H1 (cell line): ENCODE data around the gene CEP70. TPM values are rescaled to one million over a fixed set of nuclear protein-coding genes. Genes with fewer than 3 reads are reported as not detected.
A peak's percentile ranks its signal among the peaks of the same experiment; 100 is the strongest.

Experiments used
- CTCF ChIA-PET: fragments of 300-600 bp; sonication (Branson Sonifier 250); formaldehyde crosslinking; loops from one replicate; lab custom pipeline; 2021; ENCODE audit not compliant: partially characterized antibody; lab: Charles Lee
- POLR2A ChIA-PET: fragments of 300-600 bp; sonication (Branson Sonifier 250); formaldehyde crosslinking; loops from one replicate; lab custom pipeline; 2021; ENCODE audit warnings: inconsistent platforms; ENCODE audit not compliant: partially characterized antibody; lab: Charles Lee
- DNase-seq, 2 experiments: peaks; one replicate each; pipeline versions ENCODE4 v3.0.0 to v3.0.0-alpha.2; 2010 to 2022; ENCODE audit warnings: low spot score in 2 of 2, low read depth in 1 of 2, mixed read lengths in 1 of 2
- FAIRE-seq: peaks from 2 replicates; lab custom pipeline; 2011; peaks lifted over from hg19 to GRCh38; lab: Jason Lieb, UNC
- H2AFZ ChIP-seq: 2 replicates; pipeline ENCODE4 v1.8.1; 2012; ENCODE audit warnings: low read length, inconsistent platforms
- H2AK5ac ChIP-seq: 2 replicates; pipeline ENCODE4 v1.6.1; 2013; ENCODE audit warnings: low read depth, low read length
- H2BK120ac ChIP-seq: replicated peaks from 2 replicates; pipeline ENCODE3; 2013; ENCODE audit warnings: low read depth, low read length, inconsistent platforms
- H2BK12ac ChIP-seq: 2 replicates; pipeline ENCODE4 v1.6.1; 2013; ENCODE audit warnings: low read depth, low read length
- H2BK15ac ChIP-seq: 2 replicates; pipeline ENCODE4 v1.6.1; 2013; ENCODE audit warnings: low read length
- H2BK20ac ChIP-seq: 2 replicates; pipeline ENCODE4 v1.6.1; 2013; ENCODE audit warnings: low read length
- H2BK5ac ChIP-seq: 2 replicates; pipeline ENCODE4 v1.6.1; 2013; ENCODE audit warnings: low read depth, low read length
- H3K14ac ChIP-seq: 2 replicates; pipeline ENCODE4 v1.6.1; 2013; ENCODE audit warnings: inconsistent platforms; ENCODE audit not compliant: insufficient read length
- H3K18ac ChIP-seq: 2 replicates; pipeline ENCODE4 v1.6.1; 2013; ENCODE audit warnings: low read length; ENCODE audit errors: extremely low read depth
- H3K23ac ChIP-seq: 2 replicates; pipeline ENCODE4 v1.6.1; 2013; ENCODE audit warnings: inconsistent platforms; ENCODE audit not compliant: insufficient read length
- H3K23me2 ChIP-seq: 2 replicates; pipeline ENCODE4 v1.6.1; 2013; ENCODE audit warnings: low read depth, low read length
- H3K27ac ChIP-seq: 2 replicates; pipeline ENCODE4 v1.6.1; 2011; ENCODE audit warnings: low read depth, low read length, inconsistent platforms
- H3K27me3 ChIP-seq, 4 experiments: replicated peaks in 1 of 4; 1 replicate in 1 of 4; 2 replicates in 3 of 4; pipeline versions ENCODE4 v1.6.1 to v1.8.1; 2011 to 2013; ENCODE audit warnings: low read length in 3 of 4, mild to moderate bottlenecking in 3 of 4, inconsistent platforms in 2 of 4, mixed read lengths in 2 of 4, moderate library complexity in 1 of 4; ENCODE audit not compliant: control insufficient read depth in 3 of 4, insufficient read depth in 3 of 4; ENCODE audit errors: extremely low read depth in 1 of 4
- H3K36me3 ChIP-seq, 4 experiments: 2 replicates each; pipeline versions ENCODE4 v1.6.1 to v1.8.1; 2011 to 2013; ENCODE audit warnings: mild to moderate bottlenecking in 4 of 4, low read length in 3 of 4, moderate library complexity in 2 of 4, control low read depth in 1 of 4, inconsistent platforms in 1 of 4; ENCODE audit not compliant: insufficient read depth in 4 of 4, control insufficient read depth in 2 of 4
- H3K4ac ChIP-seq: replicated peaks from 2 replicates; pipeline ENCODE3; 2013; ENCODE audit warnings: low read length, low read depth, mixed read lengths, inconsistent platforms; ENCODE audit not compliant: insufficient read length
- H3K4me1 ChIP-seq, 4 experiments: replicated peaks in 1 of 4; 1 replicate in 1 of 4; 2 replicates in 3 of 4; pipeline versions ENCODE4 v1.6.1 to v1.8.1; 2011 to 2013; ENCODE audit warnings: low read length in 3 of 4, inconsistent platforms in 2 of 4, mixed read lengths in 1 of 4; ENCODE audit not compliant: insufficient read depth in 4 of 4, control insufficient read depth in 3 of 4
- H3K4me2 ChIP-seq, 2 experiments: 2 replicates each; pipeline versions ENCODE4 v1.6.1 to v1.8.1; 2011 to 2013; ENCODE audit warnings: low read depth in 2 of 2, low read length in 2 of 2, control low read depth in 1 of 2, inconsistent platforms in 1 of 2, mild to moderate bottlenecking in 1 of 2; ENCODE audit not compliant: insufficient read depth in 1 of 2
- H3K4me3 ChIP-seq, 4 experiments: fragments of 200-600, 300-600 bp in 1 of 4; sonication (generic), shearing (Covaris generic), sonication (Bioruptor Twin) in 1 of 4; 2 replicates each; pipeline versions ENCODE4 v1.5.1 to v1.8.1; 2011 to 2016; ENCODE audit warnings: low read length in 4 of 4, low read depth in 3 of 4, control low read depth in 2 of 4, inconsistent platforms in 2 of 4, mild to moderate bottlenecking in 2 of 4, mixed read lengths in 1 of 4, moderate library complexity in 1 of 4; ENCODE audit not compliant: insufficient read depth in 2 of 4; ENCODE audit errors: extremely low read depth in 1 of 4
- H3K56ac ChIP-seq: replicated peaks from 2 replicates; pipeline ENCODE3; 2013; ENCODE audit warnings: low read depth, mild to moderate bottlenecking, mixed read lengths, low read length, inconsistent platforms; ENCODE audit not compliant: insufficient read length
- H3K79me1 ChIP-seq: 2 replicates; pipeline ENCODE4 v1.6.1; 2013; ENCODE audit warnings: low read depth, low read length, control low read depth
- H3K79me2 ChIP-seq, 2 experiments: 2 replicates each; pipeline versions ENCODE4 v1.6.1 to v1.8.1; 2012 to 2013; ENCODE audit warnings: low read length in 2 of 2, mild to moderate bottlenecking in 2 of 2, inconsistent platforms in 1 of 2; ENCODE audit not compliant: insufficient read depth in 2 of 2, control insufficient read depth in 1 of 2
- H3K9ac ChIP-seq, 4 experiments: replicated peaks in 1 of 4; 1 replicate in 1 of 4; 2 replicates in 3 of 4; pipeline versions ENCODE4 v1.6.1 to v1.8.1; 2011 to 2013; ENCODE audit warnings: low read depth in 3 of 4, low read length in 3 of 4, control low read depth in 2 of 4, mild to moderate bottlenecking in 2 of 4, moderate library complexity in 2 of 4, inconsistent platforms in 1 of 4; ENCODE audit errors: extremely low read depth in 1 of 4
- H3K9me3 ChIP-seq, 2 experiments: 2 replicates each; pipeline versions ENCODE4 v1.6.1 to v1.8.1; 2012 to 2013; ENCODE audit warnings: mild to moderate bottlenecking in 2 of 2, moderate library complexity in 2 of 2, control low read depth in 1 of 2, inconsistent platforms in 1 of 2, low read depth in 1 of 2, low read length in 1 of 2, mixed read lengths in 1 of 2; ENCODE audit not compliant: insufficient read depth in 2 of 2
- H4K20me1 ChIP-seq, 2 experiments: replicated peaks in 1 of 2; 2 replicates each; pipeline versions ENCODE3 to v1.8.1; 2011 to 2013; ENCODE audit warnings: inconsistent platforms in 2 of 2, low read length in 2 of 2, mild to moderate bottlenecking in 1 of 2; ENCODE audit not compliant: insufficient read depth in 2 of 2, control insufficient read depth in 1 of 2
- H4K5ac ChIP-seq: 2 replicates; pipeline ENCODE4 v1.6.1; 2013; ENCODE audit warnings: low read length, low read depth, mixed read lengths, inconsistent platforms; ENCODE audit not compliant: insufficient read length
- H4K8ac ChIP-seq: 2 replicates; pipeline ENCODE4 v1.8.0; 2013; ENCODE audit warnings: mild to moderate bottlenecking, moderate library complexity, low read length, inconsistent platforms; ENCODE audit not compliant: insufficient read depth; ENCODE audit errors: extremely low read depth
- H4K91ac ChIP-seq: replicated peaks from 2 replicates; pipeline ENCODE3; 2013; ENCODE audit warnings: low read length, mixed read lengths, inconsistent platforms; ENCODE audit not compliant: insufficient read length
- RNF2 ChIP-seq: fragments of 200-900, 300-1000 bp; sonication (generic); IDR thresholded peaks from 2 replicates; pipeline ENCODE4 v1.7.1; 2016; ENCODE audit warnings: borderline replicate concordance, low read depth, mild to moderate bottlenecking, antibody characterized with exemption, low read length; ENCODE audit not compliant: poor library complexity, severe bottlenecking; ENCODE audit errors: missing control alignments
- SP1 ChIP-seq: IDR thresholded peaks from 2 replicates; pipeline ENCODE4 v1.6.1; 2011; ENCODE audit warnings: low read depth, low read length
- WGBS, 2 experiments: shearing (Covaris generic) in 1 of 2; methylation state at CpG; one replicate each; pipeline versions ENCODE4 v1.1.6 to v1.1.7; 2013 to 2015; ENCODE audit warnings: low lambda C conversion rate in 2 of 2, mixed read lengths in 2 of 2, inconsistent platforms in 1 of 2, low coverage in 1 of 2, missing lambda C conversion rate in 1 of 2; ENCODE audit not compliant: insufficient replicate concordance in 2 of 2, insufficient coverage in 1 of 2, insufficient read length in 1 of 2; ENCODE audit errors: extremely low coverage in 1 of 2, missing lambda C conversion rate in 1 of 2; 5-methylcytosine and 5-hydroxymethylcytosine counted together
- polyA plus RNA-seq, 7 experiments: library from polyadenylated mRNA; depleted of rRNA in 3 of 7; stranded (reverse) in 5 of 7; unstranded in 2 of 7; fragments of >200 nt in 5 of 7; fragments of 200-250 nt in 2 of 7; gene quantifications; 1 replicate in 5 of 7; 2 replicates in 1 of 7; 4 replicates in 1 of 7; pipeline versions ENCODE4 v1.2.1 to v1.2.3, GENCODE V29; 2011 to 2013; ENCODE audit warnings: missing spikeins in 2 of 7, mixed read lengths in 2 of 7
- total RNA-seq: library from RNA; stranded (reverse); fragmentation: NEBNext Ultra II Directional; extraction: Animal tissue kit (Norgen Biotek cat#: 25700); gene quantifications from 2 replicates; pipeline ENCODE4 v1.2.1, GENCODE V29; 2021
- TF ChIP-seq, protein P1 (sequence below): IDR thresholded peaks from 2 replicates; pipeline ENCODE4 v1.6.1; 2011; ENCODE audit warnings: low read length, improper control_type of control experiment

CEP70 gene
- total and polyA plus RNA-seq, 2 of the 8 experiments (the other 6 are each of a cell fraction or from before 2014, with no cell fraction given), result 3.9 to 26.2 TPM

- H2BK15ac ChIP-seq, result no peak overlapping the region
- DNase-seq (peak in 1 of 2 experiments; percentile 29), FAIRE-seq (no peak)
- no peak overlapping the region for H3K9ac ChIP-seq
- no peaks in the 10 kb centered on the region for H3K79me1 ChIP-seq
- H3K14ac ChIP-seq, result no peak overlapping the region
- H3K56ac ChIP-seq, result no peak overlapping the region
- H3K4ac ChIP-seq, result no peak overlapping the region
- H2BK120ac ChIP-seq, result no peak overlapping the region
- H3K79me2 ChIP-seq, result no peaks in the 10 kb centered on the region
- H2AFZ ChIP-seq, result no peak overlapping the region
- WGBS, 2 experiments, result 56% methylated on average over 2 of the region's 2 CpGs; no CpG with 5 or more reads in 1 of the 2 experiments
- H3K36me3 ChIP-seq, result no peaks in the 10 kb centered on the region; a peak in 3 of 8 replicates
- no peaks in the 10 kb centered on the region for H3K9me3 ChIP-seq
- no peak overlapping the region for H3K4me3 ChIP-seq
- no peak overlapping the region for H2BK12ac ChIP-seq
- no peak overlapping the region for H3K23ac ChIP-seq
- no peaks in the 10 kb centered on the region for H3K27me3 ChIP-seq
- H4K8ac ChIP-seq, result no peak overlapping the region
- H3K4me2 ChIP-seq, result no peak overlapping the region
- POLR2A ChIA-PET, result no interaction called here
- CTCF ChIA-PET, result interaction anchor here (1.1 to 4.0 kb wide), 4 partner anchors 8 to 52 kb away, joined by 4 to 10 read pairs (median 8); no protein-coding TSS in a partner anchor
- no peak overlapping the region for H4K91ac ChIP-seq
- H4K5ac ChIP-seq, result no peak overlapping the region
- no peak overlapping the region for H3K27ac ChIP-seq
- no peak overlapping the region for H3K18ac ChIP-seq
- H2BK20ac ChIP-seq, result no peak overlapping the region
- H3K23me2 ChIP-seq, result no peaks in the 10 kb centered on the region
- H2BK5ac ChIP-seq, result no peak overlapping the region
- no peaks in the 10 kb centered on the region for H4K20me1 ChIP-seq
- no peak overlapping the region for H2AK5ac ChIP-seq
- H3K4me1 ChIP-seq, result peaks cover 0 to 3% (median 0%) of the 10 kb centered on the region in 4 experiments; a peak in 4 of 7 replicates
- TF ChIP-seq SP1 (no peak), RNF2 (no peak)
- TF ChIP-seq, protein P1, sequence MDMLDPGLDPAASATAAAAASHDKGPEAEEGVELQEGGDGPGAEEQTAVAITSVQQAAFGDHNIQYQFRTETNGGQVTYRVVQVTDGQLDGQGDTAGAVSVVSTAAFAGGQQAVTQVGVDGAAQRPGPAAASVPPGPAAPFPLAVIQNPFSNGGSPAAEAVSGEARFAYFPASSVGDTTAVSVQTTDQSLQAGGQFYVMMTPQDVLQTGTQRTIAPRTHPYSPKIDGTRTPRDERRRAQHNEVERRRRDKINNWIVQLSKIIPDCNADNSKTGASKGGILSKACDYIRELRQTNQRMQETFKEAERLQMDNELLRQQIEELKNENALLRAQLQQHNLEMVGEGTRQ, result no peak
These were observed 125.2 kb downstream of the CEP70 start for GRCh38 chr3:138468886-138469285.
